ENCODE results near the gene PTPRT. TPM values are rescaled to one million over a fixed set of nuclear protein-coding genes. Genes with fewer than 3 reads are reported as not detected.

Gene PTPRT
- total RNA-seq, 4 donors from 2014 or later = 0.67 to 2.5 (median 1.0) TPM

DNA sequence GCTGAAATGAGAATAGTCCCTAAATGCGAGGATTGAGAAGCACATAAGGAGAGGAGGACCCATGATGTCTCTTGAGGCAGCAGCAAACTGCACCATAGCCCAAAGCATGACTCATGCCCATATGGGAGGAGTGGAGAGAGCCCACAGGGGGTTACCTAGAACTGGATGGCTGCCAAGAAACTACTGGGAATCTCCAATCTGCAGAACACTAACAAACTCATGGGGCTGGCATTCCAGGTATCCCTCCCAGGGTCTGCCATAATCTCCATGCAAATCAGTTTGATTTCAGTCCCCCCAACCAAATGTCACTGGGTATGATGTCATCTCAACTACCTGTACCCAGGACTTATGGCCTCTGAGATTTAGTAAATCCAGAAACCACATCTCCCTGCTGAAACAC lies 410.5 kb downstream of the PTPRT start:
- TF ChIP-seq, protein P1, sequence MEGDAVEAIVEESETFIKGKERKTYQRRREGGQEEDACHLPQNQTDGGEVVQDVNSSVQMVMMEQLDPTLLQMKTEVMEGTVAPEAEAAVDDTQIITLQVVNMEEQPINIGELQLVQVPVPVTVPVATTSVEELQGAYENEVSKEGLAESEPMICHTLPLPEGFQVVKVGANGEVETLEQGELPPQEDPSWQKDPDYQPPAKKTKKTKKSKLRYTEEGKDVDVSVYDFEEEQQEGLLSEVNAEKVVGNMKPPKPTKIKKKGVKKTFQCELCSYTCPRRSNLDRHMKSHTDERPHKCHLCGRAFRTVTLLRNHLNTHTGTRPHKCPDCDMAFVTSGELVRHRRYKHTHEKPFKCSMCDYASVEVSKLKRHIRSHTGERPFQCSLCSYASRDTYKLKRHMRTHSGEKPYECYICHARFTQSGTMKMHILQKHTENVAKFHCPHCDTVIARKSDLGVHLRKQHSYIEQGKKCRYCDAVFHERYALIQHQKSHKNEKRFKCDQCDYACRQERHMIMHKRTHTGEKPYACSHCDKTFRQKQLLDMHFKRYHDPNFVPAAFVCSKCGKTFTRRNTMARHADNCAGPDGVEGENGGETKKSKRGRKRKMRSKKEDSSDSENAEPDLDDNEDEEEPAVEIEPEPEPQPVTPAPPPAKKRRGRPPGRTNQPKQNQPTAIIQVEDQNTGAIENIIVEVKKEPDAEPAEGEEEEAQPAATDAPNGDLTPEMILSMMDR (IDR thresholded peaks at IDR 0.05) = no peak
- TF ChIP-seq POLR2A (IDR thresholded peaks at IDR 0.05) = no peak

DNA sequence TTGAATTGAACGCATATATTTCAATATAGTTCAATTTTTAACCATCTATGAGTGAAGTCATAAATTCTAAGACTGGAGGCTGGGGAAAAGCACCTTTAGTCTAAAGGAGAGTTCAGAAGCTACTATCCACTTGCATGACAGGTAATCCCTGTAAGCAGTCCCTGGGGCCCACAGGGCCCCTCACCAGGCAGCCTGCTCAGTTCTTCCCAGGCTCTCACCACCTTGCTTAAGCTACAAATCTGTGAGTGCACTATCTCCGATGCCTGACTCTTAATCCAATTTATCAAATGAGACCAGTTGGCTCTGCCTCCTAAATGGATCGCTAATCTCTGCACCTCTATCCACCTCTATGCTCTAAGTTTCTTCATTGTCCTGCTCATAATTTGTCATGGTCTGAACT lies 413.8 kb downstream of the PTPRT start:
- TF ChIP-seq, protein P1 (IDR thresholded peaks at IDR 0.05) = no peak
- TF ChIP-seq POLR2A (IDR thresholded peaks at IDR 0.05) = no peak

More for the DNA sequence above, 410.5 kb downstream of the PTPRT start:
- Histone ChIP-seq H3K4me3 (no peak overlapping the region), H3K27ac (no peak overlapping the region), H3K27me3 (no peaks in the 10 kb centered on the region), H3K4me1 (no peaks in the 10 kb centered on the region), H3K36me3 (no peaks in the 10 kb centered on the region), H3K9me3 (no peaks in the 10 kb centered on the region)
- DNase-seq = no peak

DNA sequence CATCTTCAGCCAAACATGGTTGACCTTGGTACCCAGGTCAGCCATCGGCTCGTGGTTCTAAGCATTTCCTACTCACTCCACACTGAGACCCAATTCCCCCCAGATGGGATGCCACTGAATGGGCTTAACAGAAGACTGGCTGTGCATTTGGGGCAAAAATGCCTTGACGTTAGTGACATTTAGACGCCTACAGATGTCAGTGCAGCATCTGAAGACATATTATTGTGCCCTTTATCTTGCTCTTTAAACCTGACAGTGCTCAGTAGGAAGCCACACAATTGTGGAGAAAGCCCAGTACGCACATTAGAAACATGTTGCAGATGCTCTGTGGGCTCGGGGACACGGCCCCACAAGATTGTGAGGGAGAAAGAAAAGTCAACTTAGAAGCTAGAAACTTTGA lies 414.7 kb downstream of the PTPRT start:
- H3K36me3 ChIP-seq = no peaks in the 10 kb centered on the region
- TF ChIP-seq POLR2A (IDR thresholded peaks at IDR 0.05) = no peak
- no peak overlapping the region for H3K4me3 ChIP-seq
- H3K27ac ChIP-seq = no peak overlapping the region
- H3K4me1 ChIP-seq = no peaks in the 10 kb centered on the region
- no peak for DNase-seq
- H3K27me3 ChIP-seq = no peaks in the 10 kb centered on the region
- H3K9me3 ChIP-seq = no peaks in the 10 kb centered on the region

More for the DNA sequence above, 413.8 kb downstream of the PTPRT start:
- no peak overlapping the region for H3K27ac ChIP-seq
- no peaks in the 10 kb centered on the region for H3K9me3 ChIP-seq
- H3K4me1 ChIP-seq = no peaks in the 10 kb centered on the region
- no peak overlapping the region for H3K4me3 ChIP-seq
- no peaks in the 10 kb centered on the region for H3K27me3 ChIP-seq
- H3K36me3 ChIP-seq = no peaks in the 10 kb centered on the region
- no peak for DNase-seq

DNA sequence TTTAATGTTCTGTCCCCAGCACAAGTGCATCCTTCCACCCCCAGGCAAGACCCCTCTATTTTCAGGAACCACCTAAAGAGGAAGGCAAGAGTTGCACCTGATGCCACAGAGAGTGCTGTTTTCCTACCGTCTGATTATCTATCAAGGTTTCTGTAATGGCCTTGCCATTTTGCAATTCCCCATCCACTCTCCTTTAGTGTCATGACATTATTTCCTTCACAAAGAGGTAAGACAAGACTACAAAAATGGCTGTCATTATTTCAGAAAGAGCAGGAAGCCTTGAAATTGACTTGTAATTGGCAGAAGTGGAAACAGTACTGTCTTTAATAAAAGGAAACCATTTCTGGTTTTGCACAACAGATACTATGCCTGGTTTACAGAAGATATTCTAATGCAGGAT lies 426.7 kb downstream of the PTPRT start:
- Histone ChIP-seq H3K4me3 (no peak overlapping the region), H3K36me3 (no peaks in the 10 kb centered on the region), H3K9me3 (no peaks in the 10 kb centered on the region), H3K27me3 (no peaks in the 10 kb centered on the region), H3K27ac (no peak overlapping the region), H3K4me1 (no peaks in the 10 kb centered on the region)
- TF ChIP-seq POLR2A (IDR thresholded peaks at IDR 0.05) = no peak
- TF ChIP-seq, protein P1 (IDR thresholded peaks at IDR 0.05) = no peak
- DNase-seq = no peak

DNA sequence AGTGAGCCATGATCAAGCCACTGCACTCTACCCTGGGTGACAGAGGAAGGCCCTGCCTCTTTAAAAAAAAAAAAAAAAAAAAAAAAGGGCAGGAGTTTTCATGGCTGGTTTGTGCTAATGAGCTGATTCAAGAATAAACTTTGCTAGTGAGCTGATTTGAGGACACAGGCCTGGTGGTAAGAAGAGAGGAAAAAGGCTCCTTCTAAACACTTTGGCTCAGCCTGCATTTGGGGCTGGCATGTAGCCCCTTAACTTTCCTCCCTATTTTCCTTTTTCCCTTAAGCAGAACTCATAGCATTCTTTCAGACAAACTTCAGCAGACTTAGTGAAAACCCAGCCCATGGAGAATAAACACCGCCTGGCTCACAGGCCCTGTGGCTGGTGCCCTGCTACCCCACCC lies 432.7 kb downstream of the PTPRT start:
- Histone ChIP-seq H3K27me3 (no peaks in the 10 kb centered on the region), H3K4me1 (no peaks in the 10 kb centered on the region), H3K9me3 (no peaks in the 10 kb centered on the region), H3K36me3 (no peaks in the 10 kb centered on the region), H3K4me3 (no peak overlapping the region), H3K27ac (no peak overlapping the region)
- TF ChIP-seq, protein P1 (IDR thresholded peaks at IDR 0.05) = no peak
- no peak for TF ChIP-seq POLR2A (IDR thresholded peaks at IDR 0.05)
- DNase-seq = no peak

DNA sequence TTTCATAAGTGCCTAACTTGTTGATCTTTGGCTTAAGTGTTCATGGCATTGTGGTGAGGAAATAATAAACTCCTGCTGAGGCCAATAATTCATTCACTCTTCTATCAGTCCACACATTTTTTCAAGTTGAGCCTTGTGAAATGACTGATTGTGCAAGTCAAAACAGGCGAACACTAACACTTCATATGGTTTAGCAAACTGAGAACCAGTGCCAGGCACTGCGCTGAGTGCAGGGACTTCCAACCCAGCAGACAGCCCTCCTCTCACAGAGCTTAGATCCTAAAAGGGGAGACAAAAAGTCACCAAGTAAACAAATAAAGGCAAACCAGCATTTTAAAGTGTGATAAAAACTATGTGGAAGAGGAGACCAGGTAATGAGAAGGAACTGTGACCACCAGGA lies 435.0 kb downstream of the PTPRT start:
- Histone ChIP-seq H3K27me3 (no peaks in the 10 kb centered on the region), H3K9me3 (no peaks in the 10 kb centered on the region), H3K4me3 (no peak overlapping the region), H3K27ac (no peak overlapping the region), H3K4me1 (no peaks in the 10 kb centered on the region), H3K36me3 (no peaks in the 10 kb centered on the region)
- DNase-seq = no peak
- no peak for TF ChIP-seq POLR2A (IDR thresholded peaks at IDR 0.05)
- TF ChIP-seq, protein P1 (IDR thresholded peaks at IDR 0.05) = no peak

Measured in Peyer's patch (tissue), 4 donors.